GM18499 (cell line): Measurements from ENCODE around the gene LMF1.
A peak's percentile ranks its signal among the peaks of the same experiment; 100 is the strongest.

Source experiments
- ATAC-seq: cut with Tn5 transposase; IDR thresholded peaks from one replicate; pipeline ENCODE4 v1.9.1; 2021; ENCODE audit warnings: moderate number of reproducible peaks; ENCODE audit not compliant: insufficient read depth, unreplicated experiment

The LMF1 gene

DNA sequence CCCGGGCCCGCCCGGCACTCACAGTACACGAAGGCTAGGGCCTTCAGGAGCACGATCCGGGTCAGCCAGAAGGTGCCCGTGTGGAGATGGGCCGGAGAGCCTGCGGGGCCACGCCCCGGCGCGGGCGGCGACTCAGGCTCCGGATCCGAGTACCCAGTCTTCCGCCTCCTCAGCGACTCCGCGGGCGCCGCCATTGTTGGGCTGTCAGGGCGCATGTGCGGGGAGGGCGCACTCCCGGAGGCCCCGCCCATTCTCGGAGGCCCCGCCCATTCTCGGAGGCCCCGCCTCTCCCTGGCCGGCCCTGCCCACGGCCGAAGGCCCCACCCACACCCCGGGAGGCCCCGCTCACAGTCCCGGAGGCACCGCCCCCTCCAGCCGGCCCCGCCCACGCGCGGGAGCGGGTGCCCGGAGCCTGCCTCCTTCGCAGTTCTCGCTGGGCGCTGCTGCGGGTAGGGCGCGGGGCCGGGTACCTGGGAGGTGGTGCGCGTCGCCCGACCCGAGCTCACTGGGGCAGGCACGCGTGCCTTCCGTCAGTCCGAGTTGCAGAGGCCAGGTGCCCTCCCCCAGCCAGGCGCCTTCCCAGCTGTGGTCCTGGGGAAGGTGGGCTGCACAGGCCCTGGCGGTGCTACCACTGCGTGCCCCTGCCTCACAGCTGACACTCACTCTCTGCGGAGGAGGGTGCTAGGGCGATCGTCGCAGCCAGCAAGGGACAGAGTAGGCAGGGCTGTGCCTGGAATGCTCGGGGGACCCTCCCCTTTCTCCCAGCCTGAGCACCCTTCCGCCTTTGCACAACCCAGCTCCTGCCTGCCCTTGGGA is at the start of gene LMF1:
LMF1 (minus strand) TSS at position 219 of the 816 bp plus-strand sequence; CDS start at position 215, 4 bp downstream.
- ATAC-seq, result peak; percentile 57

DNA sequence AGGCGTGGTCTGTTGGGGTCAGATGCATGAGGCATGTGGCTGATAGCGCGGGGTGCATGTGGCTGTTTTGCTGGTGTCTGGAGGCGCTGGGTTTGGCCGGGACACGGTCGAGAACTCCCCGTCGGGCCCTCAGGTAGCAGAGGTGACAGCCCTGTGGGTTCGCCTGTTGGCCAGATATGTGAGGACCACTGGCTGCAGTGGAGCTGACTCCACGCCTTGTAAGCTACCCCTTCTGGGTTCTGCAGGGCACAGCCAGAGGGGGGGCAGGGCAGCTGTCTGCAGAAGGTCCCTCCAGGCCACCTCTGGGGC is 49.3 kb upstream of the LMF1 start:
- no peak for ATAC-seq

DNA sequence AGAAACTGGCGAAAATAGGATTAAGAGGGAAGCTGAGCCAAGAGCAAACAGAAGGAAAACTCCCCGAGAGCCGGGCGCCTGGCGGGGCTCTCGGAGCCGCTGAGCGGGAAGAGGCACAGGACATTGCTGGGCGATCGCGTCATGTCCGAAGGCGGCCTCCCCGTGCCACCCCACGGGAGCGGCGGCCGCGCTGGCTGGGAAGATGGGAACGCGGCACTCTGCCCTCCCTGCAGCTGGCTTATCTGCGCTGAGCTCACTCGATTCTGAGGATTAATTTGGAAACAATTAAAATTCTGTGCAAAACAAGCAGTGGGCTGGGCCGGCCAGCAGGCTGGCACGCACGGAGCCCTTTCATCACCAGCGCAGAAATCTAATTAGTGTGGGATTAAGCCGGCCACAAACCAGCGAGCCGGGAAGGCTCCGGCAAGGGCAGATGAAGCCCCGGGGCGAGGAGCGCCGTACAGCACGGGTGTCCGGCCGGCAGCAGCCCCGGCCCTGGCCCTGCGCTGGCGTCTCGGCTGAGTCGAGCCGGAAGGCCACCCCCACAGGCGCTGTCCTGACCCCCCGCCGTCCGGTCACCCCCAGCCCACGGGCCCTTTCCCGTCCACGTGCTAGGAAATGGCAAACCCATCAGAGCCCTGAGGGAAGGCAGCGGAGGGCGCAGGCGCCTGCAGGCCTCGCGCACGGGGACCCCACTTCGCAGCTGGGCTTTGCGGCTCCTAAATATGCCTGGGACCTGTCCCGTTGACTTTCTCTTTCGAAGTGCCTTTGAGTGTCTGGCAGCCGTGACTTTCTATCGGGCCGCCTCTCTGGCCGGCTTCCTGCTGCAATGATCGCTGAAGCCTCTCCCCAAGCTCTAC is 48.7 kb upstream of the LMF1 start:
- ATAC-seq, result no peak

- no peak for ATAC-seq
These were observed 47.8 kb upstream of the LMF1 start for GRCh38 chr16:1018447-1019198.

DNA sequence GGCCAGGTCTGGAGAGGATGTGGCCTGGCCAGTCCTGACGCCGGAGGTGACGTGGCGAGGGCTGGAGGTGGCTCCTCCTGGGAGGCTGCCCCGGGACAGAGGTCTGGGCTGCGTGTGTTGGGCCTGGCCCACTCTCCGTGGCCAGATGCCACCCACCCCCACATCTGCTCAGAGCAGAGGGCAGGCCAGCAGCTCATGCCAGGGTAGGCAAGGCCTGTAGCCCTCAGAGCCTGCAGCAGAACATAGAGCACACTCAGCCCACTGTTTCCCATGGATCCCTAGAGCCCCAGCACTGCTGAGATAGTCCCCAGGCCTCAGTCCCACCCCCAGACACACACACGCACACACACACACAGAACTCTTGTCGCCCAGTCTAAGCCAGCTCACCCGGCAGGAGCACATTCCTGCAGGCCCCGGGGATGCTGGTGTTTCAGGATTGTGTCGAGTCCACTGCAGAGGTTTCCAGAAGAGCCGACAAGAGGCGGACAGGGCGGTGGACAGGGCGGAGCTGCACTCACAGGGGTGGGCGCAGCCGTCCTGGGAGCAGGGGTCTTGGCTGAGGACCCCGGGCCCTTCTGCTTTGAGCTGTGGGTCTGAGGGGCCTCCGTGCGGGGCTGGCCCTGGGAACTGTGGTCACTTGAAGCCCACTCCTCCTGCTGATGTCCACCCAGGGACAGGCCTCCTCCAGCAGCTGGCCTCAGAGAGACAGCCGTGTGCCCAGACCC is 44.1 kb upstream of the LMF1 start:
- ATAC-seq, result no peak

DNA sequence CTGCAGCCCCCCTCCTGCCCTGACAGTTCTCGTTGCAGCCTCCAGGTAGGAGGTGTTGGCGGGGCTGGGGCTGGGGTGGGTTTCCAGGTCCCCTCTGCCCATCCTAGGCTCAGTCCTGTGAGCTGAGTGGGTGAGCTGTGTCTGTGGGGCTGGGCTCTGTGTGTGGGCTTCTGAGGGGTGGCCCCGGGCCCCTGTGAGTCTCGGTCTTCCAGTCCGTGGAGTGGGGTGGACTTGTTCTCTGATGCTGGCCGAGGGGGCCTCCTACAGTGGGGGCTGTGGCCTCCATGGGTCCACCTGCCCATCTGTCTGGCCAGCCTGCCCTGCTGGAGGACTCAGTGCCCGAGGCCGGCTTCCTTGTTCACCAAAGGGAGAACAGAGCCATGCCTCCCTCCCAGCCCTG is 43.4 kb upstream of the LMF1 start:
- no peak for ATAC-seq

- no peak for ATAC-seq
These were observed 42.8 kb upstream of the LMF1 start for GRCh38 chr16:1013593-1013900.

- ATAC-seq, result no peak
These were observed 42.2 kb upstream of the LMF1 start for GRCh38 chr16:1012722-1013592.

DNA sequence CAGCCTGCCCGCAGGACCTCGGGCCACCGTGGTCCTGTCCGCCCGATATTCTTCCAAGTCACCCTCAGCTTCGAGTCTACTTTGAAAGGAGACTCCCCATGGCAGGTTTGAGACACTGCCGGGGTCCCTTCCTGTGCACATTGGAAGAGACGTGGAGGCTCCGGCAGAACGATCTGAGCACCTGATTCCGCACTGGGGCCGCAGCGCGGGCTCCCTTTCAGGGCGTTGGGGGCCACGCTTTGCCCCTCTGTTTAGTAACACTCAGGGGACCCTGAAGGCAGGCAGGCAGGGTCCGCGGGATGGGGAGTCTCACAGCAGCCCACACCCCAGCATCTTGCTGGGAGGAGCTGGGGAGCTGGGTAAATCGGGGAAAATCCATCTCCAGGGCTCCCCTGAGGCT is 41.4 kb upstream of the LMF1 start:
- no peak for ATAC-seq

- ATAC-seq, result no peak
These were observed 40.7 kb upstream of the LMF1 start for GRCh38 chr16:1011316-1012082.

- ATAC-seq, result no peak
These were observed 40.0 kb upstream of the LMF1 start for GRCh38 chr16:1010815-1011214.

DNA sequence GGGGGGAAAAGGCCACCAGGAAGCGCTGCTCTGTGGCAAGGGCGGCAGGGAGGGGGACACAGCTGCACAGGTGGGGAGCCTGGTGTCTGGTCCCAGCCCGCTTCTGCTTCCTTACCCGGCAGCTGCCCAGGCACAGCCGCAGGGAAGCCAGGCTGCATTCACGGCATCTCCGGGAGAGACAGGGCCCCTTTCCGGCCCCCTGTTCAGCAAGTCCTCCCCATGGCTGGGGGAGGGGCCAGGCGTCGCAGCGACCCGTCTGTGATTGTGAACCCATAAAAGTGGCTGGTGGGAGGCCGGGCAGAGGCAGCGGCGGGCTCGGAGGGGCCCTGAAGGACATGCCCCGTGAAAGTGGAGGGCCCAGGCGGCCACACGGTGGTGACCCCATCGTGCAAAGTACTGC is 39.5 kb upstream of the LMF1 start:
- ATAC-seq, result no peak

GRCh38 chr16:1009358-1010150 is 38.8 kb upstream of the LMF1 start:
- ATAC-seq, result no peak

GRCh38 chr16:1008085-1008484 is 37.3 kb upstream of the LMF1 start:
- no peak for ATAC-seq

DNA sequence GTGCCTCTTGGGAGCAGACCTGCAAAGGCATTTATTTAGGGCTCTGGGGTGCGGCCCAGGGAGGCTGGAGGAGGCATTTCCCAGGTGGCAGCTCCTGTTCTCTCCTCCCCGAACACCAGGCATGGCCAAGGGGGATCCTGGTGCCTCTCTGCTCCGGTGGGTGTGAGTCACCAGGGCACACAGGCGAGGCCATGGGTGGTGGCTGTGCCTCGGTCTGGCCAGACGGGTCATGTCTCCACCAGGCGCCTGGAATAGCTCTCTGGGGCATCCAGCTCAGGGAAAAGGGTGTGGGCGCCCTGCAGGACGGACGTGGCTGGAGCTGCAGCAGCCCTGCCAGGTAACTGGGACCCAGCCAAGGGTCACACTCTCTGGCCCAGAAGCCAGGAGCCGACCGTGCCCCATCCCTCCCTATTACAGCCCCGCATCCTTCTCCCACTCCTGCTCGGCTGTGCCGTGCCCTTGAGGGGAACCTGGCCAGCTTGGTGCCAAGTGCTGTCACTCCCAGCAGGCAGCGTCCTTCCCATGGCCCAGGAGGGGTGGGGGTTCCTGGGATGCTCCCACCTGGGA is 36.6 kb upstream of the LMF1 start:
- ATAC-seq, result no peak

GRCh38 chr16:1006781-1007180 is 36.0 kb upstream of the LMF1 start:
- ATAC-seq, result no peak

GRCh38 chr16:1005286-1005685 is 34.5 kb upstream of the LMF1 start:
- ATAC-seq, result no peak
